ENCODE data around the gene NUP153. TPM values are rescaled to one million over a fixed set of nuclear protein-coding genes. Genes with fewer than 3 reads are reported as not detected.
"Not testable (repeated sequence)": the region's sequence is repeated elsewhere in the genome, so short reads cannot be mapped to it uniquely, and the experiment has no call there.

The NUP153 gene
- total and polyA plus RNA-seq, 11 donors, result 3.7 to 31.7 (median 25.4) TPM

- H3K27ac ChIP-seq, result no peak overlapping the region
- intact Hi-C loops (cut with DNase I), result no loop called here
- no peaks in the 10 kb centered on the region for H3K36me3 ChIP-seq
- H3K4me1 ChIP-seq, result peaks cover 0 to 9% (median 0%) of the 10 kb centered on the region in 12 donors
- TF ChIP-seq CTCF (IDR thresholded peaks at IDR 0.05), result no peak
- H3K27me3 ChIP-seq, result no peaks in the 10 kb centered on the region
- WGBS, 4 donors, result 53 to 62% (median 54%) methylated on average over 11 of the region's 11 CpGs
- peaks cover 0 to under 1% (median 0%) of the 10 kb centered on the region in 12 donors for H3K9me3 ChIP-seq
- DNase-seq, result no peak
- ATAC-seq, result no peak
- no peak overlapping the region for H3K4me3 ChIP-seq
Measured at GRCh38 chr6:17744019-17744756, 37.5 kb upstream of the NUP153 start.

- ATAC-seq, result peak in 1 of 4 donors; percentile 31
- TF ChIP-seq CTCF (IDR thresholded peaks at IDR 0.05) (no peak), POLR2A (IDR thresholded peaks at IDR 0.05) (no peak)
- no peak for DNase-seq
- intact Hi-C loops (cut with DNase I), result no loop called here
- Histone ChIP-seq H3K4me1 (peaks cover 0 to 9% (median 0%) of the 10 kb centered on the region in 12 donors), H3K27ac (no peak overlapping the region), H3K27me3 (no peaks in the 10 kb centered on the region), H3K36me3 (no peaks in the 10 kb centered on the region), H3K4me3 (no peak overlapping the region), H3K9me3 (peaks cover 0 to 28% (median 24%) of the 10 kb centered on the region in 12 donors)
- 54 to 69% (median 59%) methylated on average over 7 to 8 of the region's 8 CpGs for WGBS, 4 donors
Measured at GRCh38 chr6:17741507-17741906, 34.8 kb upstream of the NUP153 start.

GRCh38 chr6:17740559-17741220 is 34.0 kb upstream of the NUP153 start:
- 39 to 64% (median 49%) methylated on average over 5 of the region's 5 CpGs for WGBS, 4 donors
- H3K27me3 ChIP-seq, result no peaks in the 10 kb centered on the region
- H3K9me3 ChIP-seq, result peaks cover 0 to 28% (median 24%) of the 10 kb centered on the region in 12 donors
- H3K4me1 ChIP-seq, result peaks cover 0 to 9% (median 0%) of the 10 kb centered on the region in 12 donors
- DNase-seq (no peak), ATAC-seq (no peak)
- no peak overlapping the region for H3K27ac ChIP-seq
- no peaks in the 10 kb centered on the region for H3K36me3 ChIP-seq
- TF ChIP-seq POLR2A (IDR thresholded peaks at IDR 0.05), result no peak
- no peak for TF ChIP-seq CTCF (IDR thresholded peaks at IDR 0.05)
- no peak overlapping the region for H3K4me3 ChIP-seq
- intact Hi-C loops (cut with DNase I), result no loop called here

- peaks cover 0 to 28% (median 24%) of the 10 kb centered on the region in 12 donors for H3K9me3 ChIP-seq
Measured at GRCh38 chr6:17737704-17738252, 31.1 kb upstream of the NUP153 start.

GRCh38 chr6:17735311-17735710 is 28.6 kb upstream of the NUP153 start:
- 95 to 100% (median 96%) methylated on average over 3 to 24 of the region's 27 CpGs; no CpG with 5 or more reads in 1 of the 4 donors for WGBS, 4 donors
- H3K4me1 ChIP-seq; DNase-seq; ATAC-seq; H3K27ac ChIP-seq; H3K36me3 ChIP-seq; intact Hi-C loops (cut with DNase I); H3K27me3 ChIP-seq; H3K4me3 ChIP-seq: not testable (repeated sequence)
- peaks cover 0 to 28% (median 24%) of the 10 kb centered on the region in 12 donors for H3K9me3 ChIP-seq

More at GRCh38 chr6:17737704-17738252, 31.1 kb upstream of the NUP153 start:
- H3K4me1 ChIP-seq, result peaks cover 0 to 9% (median 0%) of the 10 kb centered on the region in 12 donors
- 88 to 92% (median 90%) methylated on average over 1 of the region's 1 CpG for WGBS, 4 donors
- TF ChIP-seq POLR2A (IDR thresholded peaks at IDR 0.05) (no peak), CTCF (IDR thresholded peaks at IDR 0.05) (no peak)
- H3K27ac ChIP-seq, result no peak overlapping the region
- no peaks in the 10 kb centered on the region for H3K27me3 ChIP-seq
- H3K4me3 ChIP-seq, result no peak overlapping the region
- intact Hi-C loops (cut with DNase I), result no loop called here
- no peaks in the 10 kb centered on the region for H3K36me3 ChIP-seq
- DNase-seq (no peak), ATAC-seq (no peak)
